ENCODE results near the gene SEMA3F. TPM values are rescaled to one million over a fixed set of nuclear protein-coding genes. Genes with fewer than 3 reads are reported as not detected.

SEMA3F gene
- total RNA-seq, 1 donor from 2014 or later, result 65.6 TPM

DNA sequence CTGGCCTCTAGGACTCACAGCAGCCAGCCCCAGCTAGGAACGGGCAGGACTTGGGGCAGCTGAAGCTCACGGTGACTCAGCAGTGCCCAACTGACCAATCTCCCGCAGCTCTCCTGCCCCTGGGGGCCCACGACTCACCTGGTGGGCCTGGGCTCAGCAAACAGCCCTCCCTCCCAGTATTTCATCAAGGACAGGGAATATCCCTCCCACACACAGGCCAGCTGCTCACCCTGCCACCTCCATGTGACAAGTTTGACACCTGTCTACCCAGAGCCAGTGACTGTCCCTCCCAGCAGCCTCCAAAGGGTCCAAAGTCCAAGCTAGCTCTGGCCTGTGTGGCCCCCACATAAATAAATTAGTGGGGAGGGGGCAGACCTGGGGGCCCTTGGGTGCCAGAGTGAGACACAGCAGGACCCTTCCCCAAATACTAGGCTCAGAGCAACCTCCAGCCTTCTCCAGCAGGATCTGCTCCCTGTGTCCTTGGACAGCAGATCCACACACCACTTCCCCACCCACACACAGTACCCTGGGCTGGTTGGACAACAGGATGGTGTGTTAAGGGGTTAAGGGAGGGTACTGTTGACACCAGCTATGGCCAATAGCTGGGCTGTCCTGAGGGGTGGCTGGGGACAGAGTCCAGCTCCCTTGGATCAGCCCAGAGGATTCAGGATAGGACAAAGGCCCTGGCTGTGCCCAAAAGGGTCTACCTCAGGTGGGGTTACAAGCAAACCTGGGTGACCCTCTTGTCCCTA is 40.6 kb downstream of the SEMA3F start:
- H3K4me1 ChIP-seq, result peaks cover 11% of the 10 kb centered on the region
- H3K36me3 ChIP-seq, result no peaks in the 10 kb centered on the region
- TF ChIP-seq, protein P1, sequence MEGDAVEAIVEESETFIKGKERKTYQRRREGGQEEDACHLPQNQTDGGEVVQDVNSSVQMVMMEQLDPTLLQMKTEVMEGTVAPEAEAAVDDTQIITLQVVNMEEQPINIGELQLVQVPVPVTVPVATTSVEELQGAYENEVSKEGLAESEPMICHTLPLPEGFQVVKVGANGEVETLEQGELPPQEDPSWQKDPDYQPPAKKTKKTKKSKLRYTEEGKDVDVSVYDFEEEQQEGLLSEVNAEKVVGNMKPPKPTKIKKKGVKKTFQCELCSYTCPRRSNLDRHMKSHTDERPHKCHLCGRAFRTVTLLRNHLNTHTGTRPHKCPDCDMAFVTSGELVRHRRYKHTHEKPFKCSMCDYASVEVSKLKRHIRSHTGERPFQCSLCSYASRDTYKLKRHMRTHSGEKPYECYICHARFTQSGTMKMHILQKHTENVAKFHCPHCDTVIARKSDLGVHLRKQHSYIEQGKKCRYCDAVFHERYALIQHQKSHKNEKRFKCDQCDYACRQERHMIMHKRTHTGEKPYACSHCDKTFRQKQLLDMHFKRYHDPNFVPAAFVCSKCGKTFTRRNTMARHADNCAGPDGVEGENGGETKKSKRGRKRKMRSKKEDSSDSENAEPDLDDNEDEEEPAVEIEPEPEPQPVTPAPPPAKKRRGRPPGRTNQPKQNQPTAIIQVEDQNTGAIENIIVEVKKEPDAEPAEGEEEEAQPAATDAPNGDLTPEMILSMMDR (IDR thresholded peaks at IDR 0.05), result no peak
- no peak overlapping the region for H3K4me3 ChIP-seq
- no peak overlapping the region for H3K27ac ChIP-seq
- DNase-seq (no peak), ATAC-seq (no peak)
- no peaks in the 10 kb centered on the region for H3K9me3 ChIP-seq
- peaks cover 31% of the 10 kb centered on the region for H3K27me3 ChIP-seq
- intact Hi-C loops (cut with DNase I), result no loop called here

DNA sequence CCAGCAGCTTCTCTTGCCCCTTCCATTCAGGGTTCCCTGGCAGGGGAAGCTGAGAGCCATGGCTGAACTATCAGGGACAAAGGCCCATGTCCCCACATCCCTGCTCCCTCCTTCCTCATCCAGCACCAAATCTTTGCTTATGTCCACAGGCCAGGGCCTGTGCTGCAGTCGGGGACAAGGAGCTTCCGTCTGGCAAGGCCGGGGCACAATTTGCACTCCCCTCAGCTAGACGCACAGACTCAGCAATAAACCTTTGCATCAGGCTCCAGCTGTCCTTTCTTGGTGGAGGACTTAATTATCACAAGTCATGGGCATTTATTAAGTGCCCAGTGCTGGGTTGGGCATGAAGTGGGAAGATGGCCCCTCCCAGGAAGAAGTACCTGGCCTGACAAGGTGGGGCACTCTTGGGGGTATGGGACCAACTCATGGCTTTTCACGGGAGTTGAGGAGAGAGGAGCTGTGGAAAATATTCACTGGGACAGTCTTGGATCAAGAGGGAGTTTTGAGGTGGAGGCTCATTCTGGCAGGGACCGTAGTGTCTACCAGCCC is 41.2 kb downstream of the SEMA3F start:
- H3K4me3 ChIP-seq, result no peak overlapping the region
- H3K27ac ChIP-seq, result no peak overlapping the region
- TF ChIP-seq, protein P1 (IDR thresholded peaks at IDR 0.05), result no peak
- DNase-seq (no peak), ATAC-seq (no peak)
- peaks cover 31% of the 10 kb centered on the region for H3K27me3 ChIP-seq
- no peaks in the 10 kb centered on the region for H3K9me3 ChIP-seq
- H3K36me3 ChIP-seq, result no peaks in the 10 kb centered on the region
- intact Hi-C loops (cut with DNase I), result no loop called here
- H3K4me1 ChIP-seq, result peaks cover 11% of the 10 kb centered on the region

DNA sequence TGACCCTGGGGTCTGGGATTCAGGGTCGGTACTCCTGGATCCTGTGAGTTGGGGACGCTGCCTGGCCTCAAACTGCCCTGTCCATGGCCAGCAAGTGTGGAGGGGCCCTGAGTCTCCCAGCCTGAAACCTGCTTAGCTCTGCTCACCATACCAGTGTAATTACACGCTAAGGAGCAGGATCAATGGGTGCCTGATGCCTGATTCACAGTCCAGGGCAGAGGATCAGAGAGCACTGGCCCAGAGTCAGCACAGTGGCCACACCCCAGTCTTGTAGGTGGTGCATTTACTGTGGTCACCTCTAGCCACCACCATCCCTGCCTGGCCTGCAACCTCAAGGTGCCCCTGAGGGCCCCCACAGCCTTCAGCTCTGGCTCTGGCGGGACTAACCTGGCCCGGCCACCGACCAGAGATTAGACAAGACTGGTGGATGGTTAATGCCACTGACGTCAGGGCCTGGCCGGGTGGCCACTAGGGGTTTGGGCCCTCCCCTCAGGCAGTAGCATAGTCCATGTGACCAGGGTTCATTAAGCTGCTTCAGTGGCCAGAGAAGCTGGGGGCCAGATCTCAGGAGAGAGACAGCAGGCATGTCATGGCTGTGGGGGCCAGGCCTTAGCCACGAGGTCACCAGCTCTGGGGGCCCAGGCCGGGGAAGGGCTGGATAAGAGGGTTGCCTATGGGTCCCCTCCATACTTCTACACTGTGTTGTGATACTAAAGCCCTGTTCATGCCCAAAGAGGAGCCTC is 46.6 kb downstream of the SEMA3F start:
- no peak for DNase-seq
- intact Hi-C loops (cut with DNase I), result no loop called here
- no peak for ATAC-seq
- Histone ChIP-seq H3K36me3 (no peaks in the 10 kb centered on the region), H3K9me3 (no peaks in the 10 kb centered on the region), H3K27ac (no peak overlapping the region), H3K27me3 (peaks cover 42% of the 10 kb centered on the region), H3K4me1 (peaks cover 14% of the 10 kb centered on the region), H3K4me3 (no peak overlapping the region)
- TF ChIP-seq, protein P1 (IDR thresholded peaks at IDR 0.05), result no peak

DNA sequence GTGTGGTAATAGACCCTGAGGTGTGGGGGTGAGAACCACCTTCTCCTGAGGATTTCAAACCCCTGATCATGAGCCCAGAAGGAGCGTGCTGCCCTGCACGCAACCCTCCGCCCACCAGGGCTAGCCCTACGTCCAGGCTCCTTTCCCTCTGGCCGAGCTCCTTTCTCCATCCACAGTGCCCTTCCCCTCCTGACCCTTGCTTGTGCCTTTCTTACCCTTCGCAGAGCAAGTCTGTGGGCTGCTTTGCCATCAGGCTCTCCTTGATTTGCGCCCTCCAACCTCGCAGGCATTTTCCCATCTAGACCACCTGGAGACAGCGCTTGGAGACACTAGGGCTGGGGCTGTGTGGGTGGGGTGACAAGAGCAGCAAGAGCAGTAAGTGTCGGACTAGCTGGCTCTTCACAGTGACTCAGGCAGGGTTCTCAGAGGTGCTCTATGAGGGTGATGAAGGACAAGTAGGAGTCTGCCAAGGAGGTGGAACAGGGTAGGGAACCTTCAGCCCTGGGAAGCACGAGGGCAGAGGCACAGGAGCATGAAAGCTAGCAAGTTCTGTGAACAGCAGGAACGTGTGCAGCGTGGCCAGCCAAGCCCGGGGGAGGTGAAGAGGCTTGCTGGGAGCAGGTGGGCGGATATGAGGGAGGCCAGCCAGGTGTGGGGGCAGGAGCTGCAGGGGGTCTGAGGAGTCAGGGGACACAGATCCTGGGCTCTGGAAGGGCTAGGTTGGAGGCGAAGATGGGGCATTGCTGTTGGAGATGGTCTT is 47.4 kb downstream of the SEMA3F start:
- no peak overlapping the region for H3K27ac ChIP-seq
- H3K9me3 ChIP-seq, result no peaks in the 10 kb centered on the region
- H3K4me1 ChIP-seq, result peaks cover 14% of the 10 kb centered on the region
- H3K36me3 ChIP-seq, result no peaks in the 10 kb centered on the region
- DNase-seq (no peak), ATAC-seq (no peak)
- TF ChIP-seq, protein P1 (IDR thresholded peaks at IDR 0.05), result no peak
- intact Hi-C loops (cut with DNase I), result no loop called here
- H3K27me3 ChIP-seq, result peaks cover 42% of the 10 kb centered on the region
- no peak overlapping the region for H3K4me3 ChIP-seq

DNA sequence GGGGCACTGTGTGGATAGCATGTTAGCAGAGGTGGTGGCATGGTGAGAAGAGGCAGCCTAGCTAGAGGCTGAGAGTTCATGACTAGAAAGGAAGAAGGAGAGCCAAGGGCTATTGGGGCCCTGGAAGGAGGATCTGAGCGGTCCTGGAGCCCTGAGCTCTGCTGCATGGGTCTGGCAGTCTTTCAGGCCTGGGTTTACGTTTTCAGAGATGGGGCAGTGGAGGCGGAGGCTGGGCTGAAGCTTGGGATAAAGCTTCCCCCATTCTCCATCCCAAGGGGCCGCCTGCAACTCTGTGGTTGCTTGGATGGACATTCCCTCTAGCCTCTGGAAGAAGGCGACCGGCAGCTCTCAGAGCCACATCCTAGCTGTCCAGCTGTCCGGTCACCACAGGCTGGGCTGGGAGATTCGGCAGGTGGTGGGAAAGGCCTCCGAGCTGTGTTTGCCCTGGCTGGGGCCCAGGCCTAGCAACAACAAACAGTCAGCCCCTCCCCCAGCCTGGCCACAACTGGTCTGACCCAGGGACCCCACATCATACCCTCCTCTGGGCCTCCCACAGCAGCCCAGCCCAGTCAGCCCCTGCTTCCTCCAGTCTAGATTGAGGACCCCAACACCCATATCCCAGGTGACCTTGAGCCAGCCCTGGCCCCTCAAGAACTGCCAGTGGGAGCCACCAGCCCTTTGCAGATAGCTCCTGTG is 48.1 kb downstream of the SEMA3F start:
- Histone ChIP-seq H3K27ac (no peak overlapping the region), H3K36me3 (no peaks in the 10 kb centered on the region), H3K9me3 (no peaks in the 10 kb centered on the region), H3K4me3 (no peak overlapping the region), H3K4me1 (peaks cover 14% of the 10 kb centered on the region), H3K27me3 (peaks cover 35% of the 10 kb centered on the region)
- ATAC-seq (no peak), DNase-seq (no peak)
- TF ChIP-seq, protein P1 (IDR thresholded peaks at IDR 0.05), result no peak
- intact Hi-C loops (cut with DNase I), result no loop called here
